ENCODE data around the gene UBQLNL. TPM values are rescaled to one million over a fixed set of nuclear protein-coding genes. Genes with fewer than 3 reads are reported as not detected.

Gene UBQLNL
- total RNA-seq, 2 experiments from 2014 or later = 0.30 to 0.50 TPM

DNA sequence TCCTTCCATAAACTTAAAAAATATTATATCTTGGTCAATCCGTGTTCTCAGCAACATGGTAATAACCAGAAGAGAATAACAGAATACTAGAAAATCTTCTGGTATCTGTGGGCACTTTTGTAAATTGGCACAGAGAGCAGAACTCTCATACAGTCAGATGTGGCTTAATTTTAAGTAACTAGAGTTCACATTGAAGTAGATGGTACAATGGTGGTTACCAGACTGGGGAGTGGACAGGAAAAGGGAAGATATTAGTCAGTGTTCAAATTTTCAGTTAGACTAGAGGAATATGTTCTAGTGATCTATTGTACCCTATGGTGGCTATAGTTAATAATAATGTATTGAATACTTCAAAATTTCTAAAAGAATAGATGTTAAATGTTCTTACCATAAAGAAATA, 24.9 kb upstream of the UBQLNL start:
- TF ChIP-seq, protein P1, sequence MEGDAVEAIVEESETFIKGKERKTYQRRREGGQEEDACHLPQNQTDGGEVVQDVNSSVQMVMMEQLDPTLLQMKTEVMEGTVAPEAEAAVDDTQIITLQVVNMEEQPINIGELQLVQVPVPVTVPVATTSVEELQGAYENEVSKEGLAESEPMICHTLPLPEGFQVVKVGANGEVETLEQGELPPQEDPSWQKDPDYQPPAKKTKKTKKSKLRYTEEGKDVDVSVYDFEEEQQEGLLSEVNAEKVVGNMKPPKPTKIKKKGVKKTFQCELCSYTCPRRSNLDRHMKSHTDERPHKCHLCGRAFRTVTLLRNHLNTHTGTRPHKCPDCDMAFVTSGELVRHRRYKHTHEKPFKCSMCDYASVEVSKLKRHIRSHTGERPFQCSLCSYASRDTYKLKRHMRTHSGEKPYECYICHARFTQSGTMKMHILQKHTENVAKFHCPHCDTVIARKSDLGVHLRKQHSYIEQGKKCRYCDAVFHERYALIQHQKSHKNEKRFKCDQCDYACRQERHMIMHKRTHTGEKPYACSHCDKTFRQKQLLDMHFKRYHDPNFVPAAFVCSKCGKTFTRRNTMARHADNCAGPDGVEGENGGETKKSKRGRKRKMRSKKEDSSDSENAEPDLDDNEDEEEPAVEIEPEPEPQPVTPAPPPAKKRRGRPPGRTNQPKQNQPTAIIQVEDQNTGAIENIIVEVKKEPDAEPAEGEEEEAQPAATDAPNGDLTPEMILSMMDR (IDR thresholded peaks at IDR 0.05) = no peak
- DNase-seq (no peak), ATAC-seq (ENCODE audit: poor library complexity) (no peak)
- H3K9me3 Mint-ChIP-seq = peaks cover 6% of the 10 kb centered on the region
- H3K36me3 ChIP-seq (ENCODE audit: insufficient read depth, low read length) = no peaks in the 10 kb centered on the region
- H3K4me3 ChIP-seq (ENCODE audit: low read length) = no peak overlapping the region
- H3K27me3 Mint-ChIP-seq = no peaks in the 10 kb centered on the region
- H3K27me3 ChIP-seq (ENCODE audit: control insufficient read depth in 1 of 2, insufficient read depth in 2 of 2, low read length in 2 of 2) = no peaks in the 10 kb centered on the region
- ChIA-PET CTCF (no interaction called here), POLR2A (no interaction called here)
- intact Hi-C loops (cut with DNase I, micrococcal nuclease) = no loop called here
- H3K4me3 Mint-ChIP-seq = no peak overlapping the region
- H3K4me1 ChIP-seq (ENCODE audit: insufficient read depth, low read length) = no peaks in the 10 kb centered on the region
- no peak overlapping the region for H3K27ac Mint-ChIP-seq
- no peaks in the 10 kb centered on the region for H3K36me3 Mint-ChIP-seq (ENCODE audit: low read depth)
- no peaks in the 10 kb centered on the region for H3K4me1 Mint-ChIP-seq (ENCODE audit: low read depth)
- H3K9me3 ChIP-seq (ENCODE audit: control insufficient read depth in 1 of 2, insufficient read depth in 1 of 2, low read length in 2 of 2) = peaks cover 0 to 3% of the 10 kb centered on the region in 2 experiments
- no peak overlapping the region for H3K27ac ChIP-seq (ENCODE audit: low read depth in 1 of 2, low read length in 2 of 2)

DNA sequence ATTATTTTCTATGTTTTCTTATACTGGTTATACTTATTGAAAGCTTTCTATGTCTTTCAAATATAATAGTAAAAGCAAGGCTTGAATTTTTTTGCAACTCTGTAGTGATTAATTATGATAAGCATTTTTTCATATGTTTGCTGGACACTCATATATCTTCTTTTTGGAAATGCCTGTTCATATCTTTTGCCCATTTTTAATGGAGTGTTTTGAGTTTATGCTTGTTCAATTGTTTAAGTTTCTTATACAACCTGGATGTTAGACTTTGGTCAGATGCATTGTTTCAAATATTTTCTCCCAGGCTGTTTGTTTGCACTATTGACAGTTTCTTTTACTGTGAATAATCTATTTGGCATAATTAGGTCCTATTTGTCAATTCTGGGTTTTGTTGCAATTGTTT, 20.0 kb upstream of the UBQLNL start:
- no peaks in the 10 kb centered on the region for H3K27me3 Mint-ChIP-seq
- TF ChIP-seq, protein P1 (IDR thresholded peaks at IDR 0.05) = no peak
- H3K4me3 Mint-ChIP-seq = no peak overlapping the region
- Histone ChIP-seq H3K36me3 (ENCODE audit: insufficient read depth, low read length) (no peaks in the 10 kb centered on the region), H3K27me3 (ENCODE audit: control insufficient read depth in 1 of 2, insufficient read depth in 2 of 2, low read length in 2 of 2) (no peaks in the 10 kb centered on the region), H3K27ac (ENCODE audit: low read depth in 1 of 2, low read length in 2 of 2) (no peak overlapping the region), H3K4me3 (ENCODE audit: low read length) (no peak overlapping the region), H3K9me3 (ENCODE audit: control insufficient read depth in 1 of 2, insufficient read depth in 1 of 2, low read length in 2 of 2) (peaks cover 0 to 3% of the 10 kb centered on the region in 2 experiments), H3K4me1 (ENCODE audit: insufficient read depth, low read length) (no peaks in the 10 kb centered on the region)
- ATAC-seq (ENCODE audit: poor library complexity) (no peak), DNase-seq (no peak)
- intact Hi-C loops (cut with DNase I, micrococcal nuclease) = no loop called here
- H3K36me3 Mint-ChIP-seq (ENCODE audit: low read depth) = no peaks in the 10 kb centered on the region
- peaks cover 6% of the 10 kb centered on the region for H3K9me3 Mint-ChIP-seq
- H3K4me1 Mint-ChIP-seq (ENCODE audit: low read depth) = no peaks in the 10 kb centered on the region
- no peak overlapping the region for H3K27ac Mint-ChIP-seq
- CTCF ChIA-PET = no interaction called here
- POLR2A ChIA-PET = no interaction called here

DNA sequence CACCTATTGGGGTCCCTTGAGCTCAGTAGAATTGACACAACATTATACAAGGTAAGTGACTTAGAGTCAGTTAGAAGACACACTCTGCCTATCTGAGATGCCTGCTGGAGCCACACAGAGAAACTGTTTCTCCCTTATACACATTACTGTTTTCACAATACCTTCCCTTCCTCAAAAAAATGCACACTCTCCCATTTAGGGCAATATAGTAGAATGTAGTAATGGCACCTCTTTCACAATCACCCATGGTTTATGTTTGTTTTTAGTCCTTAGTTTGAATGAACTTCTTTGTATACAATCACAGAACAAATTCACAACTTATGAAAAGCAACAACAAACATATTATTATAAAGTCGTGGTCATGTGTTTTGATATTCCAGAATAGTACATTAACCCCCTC, 17.5 kb upstream of the UBQLNL start:
- no peak overlapping the region for H3K27ac Mint-ChIP-seq
- CTCF ChIA-PET = interaction anchor here (0.9 kb wide), 1 partner anchor 15 kb away, joined by 3 read pairs; no protein-coding TSS in a partner anchor
- H3K4me1 Mint-ChIP-seq (ENCODE audit: low read depth) = no peaks in the 10 kb centered on the region

More for the DNA sequence above, 17.5 kb upstream of the UBQLNL start:
- intact Hi-C loops (cut with DNase I, micrococcal nuclease) = no loop called here
- no peaks in the 10 kb centered on the region for H3K4me1 ChIP-seq (ENCODE audit: insufficient read depth, low read length)
- TF ChIP-seq, protein P1 (IDR thresholded peaks at IDR 0.05) = no peak
- Mint-ChIP-seq H3K4me3 (no peak overlapping the region), H3K9me3 (peaks cover 6% of the 10 kb centered on the region), H3K27me3 (no peaks in the 10 kb centered on the region), H3K36me3 (ENCODE audit: low read depth) (no peaks in the 10 kb centered on the region)
- H3K9me3 ChIP-seq (ENCODE audit: control insufficient read depth in 1 of 2, insufficient read depth in 1 of 2, low read length in 2 of 2) = peaks cover 0 to 3% of the 10 kb centered on the region in 2 experiments
- H3K27me3 ChIP-seq (ENCODE audit: control insufficient read depth in 1 of 2, insufficient read depth in 2 of 2, low read length in 2 of 2) = no peaks in the 10 kb centered on the region
- DNase-seq (no peak), ATAC-seq (ENCODE audit: poor library complexity) (no peak)
- H3K36me3 ChIP-seq (ENCODE audit: insufficient read depth, low read length) = no peaks in the 10 kb centered on the region
- no peak overlapping the region for H3K27ac ChIP-seq (ENCODE audit: low read depth in 1 of 2, low read length in 2 of 2)
- POLR2A ChIA-PET = no interaction called here
- no peak overlapping the region for H3K4me3 ChIP-seq (ENCODE audit: low read length)
